GM12874 (cell line): ENCODE data around the gene VWA5B1.

Experiments
- TF ChIP-seq, protein P1 (sequence below): IDR thresholded peaks from 2 replicates; pipeline ENCODE4 v1.5.1; 2011; ENCODE audit warnings: low read depth, mild to moderate bottlenecking, control low read depth, low read length, moderate library complexity; ENCODE audit not compliant: insufficient read depth

VWA5B1 gene

DNA sequence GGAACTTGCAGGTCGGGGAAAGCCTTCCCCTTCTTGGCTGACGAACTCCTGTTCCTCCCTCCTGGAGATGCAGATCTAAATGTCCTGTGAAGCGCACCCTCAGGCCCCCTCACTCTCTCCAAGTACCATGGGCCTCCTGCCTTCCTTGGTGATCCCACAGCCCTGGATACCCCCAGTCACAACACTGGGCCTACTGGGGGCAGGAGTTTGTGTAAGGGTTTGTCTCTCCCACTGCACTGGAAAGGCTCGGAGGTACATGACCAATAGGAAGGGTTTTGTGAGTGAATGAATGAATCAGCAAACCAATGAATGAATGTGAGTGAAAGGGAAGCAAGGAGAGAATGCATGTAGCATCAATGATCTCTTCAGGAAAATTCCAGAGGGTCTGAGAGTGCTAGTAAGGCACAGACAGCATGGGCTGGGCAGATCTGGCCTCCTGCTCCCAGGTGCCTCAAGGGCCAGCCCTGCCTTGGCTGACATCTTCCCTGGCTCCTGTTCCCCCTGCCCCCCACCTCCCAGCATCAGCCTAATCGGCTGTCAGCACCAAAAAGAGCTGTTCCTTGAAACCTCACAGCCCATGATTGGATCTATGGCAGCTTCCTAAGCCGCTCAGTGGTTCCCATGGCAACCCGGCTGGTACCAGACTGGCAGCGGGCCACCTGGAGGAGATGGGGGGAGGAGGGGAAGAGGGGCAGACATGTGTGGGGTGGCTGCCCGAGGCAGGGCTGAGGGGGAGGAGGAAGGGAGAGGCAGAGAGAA lies 95.8 kb downstream of the VWA5B1 start:
- TF ChIP-seq, protein P1, sequence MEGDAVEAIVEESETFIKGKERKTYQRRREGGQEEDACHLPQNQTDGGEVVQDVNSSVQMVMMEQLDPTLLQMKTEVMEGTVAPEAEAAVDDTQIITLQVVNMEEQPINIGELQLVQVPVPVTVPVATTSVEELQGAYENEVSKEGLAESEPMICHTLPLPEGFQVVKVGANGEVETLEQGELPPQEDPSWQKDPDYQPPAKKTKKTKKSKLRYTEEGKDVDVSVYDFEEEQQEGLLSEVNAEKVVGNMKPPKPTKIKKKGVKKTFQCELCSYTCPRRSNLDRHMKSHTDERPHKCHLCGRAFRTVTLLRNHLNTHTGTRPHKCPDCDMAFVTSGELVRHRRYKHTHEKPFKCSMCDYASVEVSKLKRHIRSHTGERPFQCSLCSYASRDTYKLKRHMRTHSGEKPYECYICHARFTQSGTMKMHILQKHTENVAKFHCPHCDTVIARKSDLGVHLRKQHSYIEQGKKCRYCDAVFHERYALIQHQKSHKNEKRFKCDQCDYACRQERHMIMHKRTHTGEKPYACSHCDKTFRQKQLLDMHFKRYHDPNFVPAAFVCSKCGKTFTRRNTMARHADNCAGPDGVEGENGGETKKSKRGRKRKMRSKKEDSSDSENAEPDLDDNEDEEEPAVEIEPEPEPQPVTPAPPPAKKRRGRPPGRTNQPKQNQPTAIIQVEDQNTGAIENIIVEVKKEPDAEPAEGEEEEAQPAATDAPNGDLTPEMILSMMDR: no peak

DNA sequence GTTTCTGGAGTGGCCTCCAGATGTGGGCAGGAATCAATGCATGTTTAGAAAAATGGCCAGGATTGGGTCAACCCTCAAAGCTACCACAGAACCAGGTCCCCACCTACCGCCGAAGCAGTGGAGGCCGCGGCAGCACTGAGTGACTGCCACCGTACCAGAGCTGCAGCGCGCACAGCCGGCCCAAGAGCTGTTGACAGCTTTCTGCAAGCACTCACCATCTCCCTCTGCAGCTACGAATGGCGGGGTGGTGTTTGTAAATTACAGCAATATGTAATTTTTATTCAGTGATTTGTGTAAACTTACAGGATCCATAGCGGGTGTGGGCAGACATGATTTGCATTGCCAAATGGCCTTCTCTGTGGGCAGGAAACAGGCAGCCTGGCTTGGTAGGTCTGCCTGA lies 98.9 kb downstream of the VWA5B1 start:
- TF ChIP-seq, protein P1: no peak

DNA sequence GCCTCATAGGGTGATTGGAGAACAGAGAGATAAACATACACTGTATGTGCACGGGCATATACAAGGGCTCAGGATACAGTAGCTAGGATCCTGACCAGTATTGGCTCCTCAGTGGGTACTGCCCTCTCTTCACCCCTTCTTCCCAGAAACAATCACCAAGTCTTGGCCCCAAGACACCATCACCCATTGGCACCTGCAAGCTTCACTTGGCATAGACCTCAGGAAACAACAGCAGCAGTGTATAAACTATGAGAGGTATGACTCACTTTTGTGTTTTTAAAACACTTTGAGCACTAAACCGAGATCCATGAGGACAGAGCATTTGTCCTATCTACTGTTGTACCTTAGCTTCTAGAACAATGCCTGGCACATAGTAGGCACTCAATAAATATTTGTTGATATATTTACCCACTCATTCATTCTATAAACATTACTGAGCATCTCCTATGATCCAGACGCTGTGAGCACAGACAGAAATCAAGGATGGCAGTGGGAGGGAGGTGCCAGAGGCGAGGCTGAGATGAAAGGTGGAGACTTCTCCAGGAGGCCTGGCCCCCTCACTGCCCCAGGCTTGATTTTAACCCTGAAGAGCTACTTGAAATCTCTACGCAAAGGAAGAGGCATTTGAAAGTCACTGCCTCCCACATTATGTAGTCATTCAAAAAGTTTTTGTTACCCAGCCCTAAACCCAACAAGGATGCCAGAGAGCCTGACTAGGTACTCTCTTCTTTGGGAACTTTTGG lies 100.1 kb downstream of the VWA5B1 start:
- TF ChIP-seq, protein P1: no peak

DNA sequence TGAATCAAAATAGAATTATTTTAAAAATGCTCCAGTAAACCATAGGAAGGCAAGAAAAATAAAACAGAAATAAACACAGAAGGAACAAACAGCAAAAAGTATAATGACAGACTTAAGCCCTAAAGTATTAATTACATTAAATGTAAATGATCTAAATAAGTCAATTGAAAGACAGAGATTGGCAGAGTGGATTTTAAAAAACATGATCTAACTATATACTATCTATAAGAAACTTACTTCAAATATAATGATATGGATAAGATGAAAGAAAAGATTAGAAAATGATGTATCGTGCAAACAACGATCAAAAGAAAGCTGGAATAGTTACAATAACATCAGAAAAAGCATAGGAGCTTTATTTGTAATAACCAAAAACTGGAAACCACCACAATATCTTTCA lies 104.6 kb downstream of the VWA5B1 start:
- TF ChIP-seq, protein P1: no peak

DNA sequence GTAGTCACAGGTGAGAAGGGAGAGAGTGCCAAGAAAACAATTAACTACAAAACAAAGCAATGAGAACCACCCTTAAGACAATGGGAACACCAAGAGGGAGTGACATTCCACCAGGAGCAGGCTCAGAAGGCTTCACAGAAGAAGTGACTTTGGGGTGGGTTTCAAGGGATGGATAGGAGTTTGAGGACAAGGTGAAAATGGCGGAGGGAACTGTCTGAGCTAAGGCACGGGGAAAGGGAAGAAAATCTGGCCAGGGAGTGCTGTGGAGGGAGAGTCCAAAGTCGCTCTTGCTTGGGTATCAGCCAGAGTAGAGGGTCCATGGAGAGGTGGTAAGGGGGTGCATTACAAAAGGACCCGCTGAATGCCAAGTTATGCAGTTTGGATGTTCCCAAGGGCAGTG lies 108.1 kb downstream of the VWA5B1 start:
- TF ChIP-seq, protein P1: no peak

DNA sequence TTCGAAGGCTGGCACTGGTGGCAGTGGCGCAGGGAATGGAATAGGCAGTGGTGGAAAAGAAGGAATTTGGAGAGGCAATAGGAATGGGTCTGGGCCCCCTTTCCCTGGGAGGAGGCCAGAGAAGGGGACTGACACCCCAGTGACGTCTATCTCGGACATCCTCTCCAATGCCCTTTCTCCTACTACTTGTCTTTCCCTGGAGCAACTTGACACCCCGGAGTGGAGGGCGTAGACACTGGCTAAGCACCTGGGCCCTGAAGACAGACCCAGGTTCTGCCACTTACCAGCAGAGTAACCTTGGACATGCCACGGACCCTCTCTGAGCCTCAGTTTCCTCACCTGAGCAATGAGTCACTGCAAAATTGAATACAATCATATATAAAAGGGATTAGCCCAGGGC lies 108.5 kb downstream of the VWA5B1 start:
- TF ChIP-seq, protein P1: no peak

DNA sequence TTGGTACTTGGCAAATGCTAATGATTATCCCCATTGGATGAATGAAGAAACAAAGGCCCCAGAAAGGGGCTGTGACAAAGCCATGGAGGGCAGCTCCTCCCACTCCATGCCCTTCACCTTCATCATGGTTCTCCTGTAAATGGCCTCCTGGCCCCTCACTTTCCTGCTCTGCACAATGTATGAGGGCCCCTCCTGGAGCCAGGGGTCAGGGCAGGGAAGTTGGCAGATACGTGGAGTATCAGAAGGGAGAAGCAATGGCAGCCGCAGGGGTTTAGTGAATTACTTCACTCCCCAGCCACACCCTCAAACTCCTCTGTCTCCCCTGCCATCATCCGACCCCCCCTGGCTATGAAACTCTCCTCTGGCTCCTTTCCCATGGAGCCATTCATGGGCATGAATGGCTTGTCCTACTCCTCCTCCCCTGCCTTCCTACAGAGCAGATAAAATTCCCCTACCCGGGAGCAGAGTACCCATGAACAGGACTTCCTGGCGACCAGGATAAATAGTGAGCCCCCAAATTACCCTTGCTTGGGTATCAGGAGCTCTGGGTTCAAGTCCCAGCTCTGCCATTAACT lies 109.0 kb downstream of the VWA5B1 start:
- TF ChIP-seq, protein P1: no peak
